Stimulated activated CD4-positive, alpha-beta T cell treated with anti-CD3 and anti-CD28 coated beads, Interleukin-1b, Interleukin-23, amount 100 ng/mL, for 48 hours (primary cell): ENCODE measurements around the gene ASRGL1.

ENCODE experiments used
- DNase-seq: peaks from one replicate; pipeline ENCODE4 v3.0.0-alpha.2; 2020

The ASRGL1 gene

DNA sequence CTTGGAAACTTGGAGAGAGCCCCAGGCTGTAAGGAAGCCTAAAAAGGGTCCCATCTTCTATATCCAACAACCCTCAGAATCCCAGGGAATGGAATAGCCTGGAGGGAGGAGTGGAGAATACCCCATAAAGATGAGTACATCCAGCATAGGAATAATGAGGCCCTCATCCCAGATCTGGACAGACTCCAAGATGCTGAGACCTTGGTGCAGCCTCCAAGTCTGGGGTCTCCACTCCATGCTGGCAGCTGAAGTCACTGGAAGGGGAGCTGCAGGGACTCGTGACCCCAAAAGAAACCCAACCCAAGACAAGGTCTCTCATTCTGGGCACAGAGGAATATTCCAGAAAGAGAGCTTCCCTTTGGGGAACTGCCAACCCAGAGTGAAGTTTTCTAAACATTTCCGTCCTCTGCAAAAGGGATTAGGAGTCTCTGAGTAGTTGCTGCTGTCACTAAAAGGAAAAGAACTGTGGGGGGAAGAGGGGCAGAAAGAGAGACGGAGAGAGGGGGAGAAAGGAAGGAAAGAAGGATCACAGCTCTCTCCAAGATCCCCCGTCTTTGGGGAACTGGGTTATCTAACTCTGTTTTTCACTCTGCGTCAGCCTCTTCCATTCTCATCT is 82.2 kb downstream of the ASRGL1 start:
- DNase-seq, result no peak

DNA sequence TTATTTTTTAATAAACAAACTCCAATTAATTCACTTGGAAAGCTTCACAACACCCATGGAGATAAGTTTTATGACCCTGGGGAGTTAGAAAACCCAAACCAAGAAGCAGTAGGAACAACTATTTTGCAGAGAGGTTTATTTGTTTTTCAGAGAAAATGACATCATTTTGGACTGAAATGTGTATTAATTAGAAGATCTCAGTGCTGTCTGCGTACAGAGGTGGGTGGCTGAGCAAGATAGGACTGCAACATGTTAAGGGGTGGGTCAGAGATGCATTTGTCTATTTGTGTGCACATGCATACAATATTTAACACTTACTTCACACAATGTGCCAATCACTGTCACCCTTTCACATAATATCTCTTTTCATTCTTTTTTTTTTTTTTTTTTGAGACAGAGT is 82.7 kb downstream of the ASRGL1 start:
- no peak for DNase-seq

DNA sequence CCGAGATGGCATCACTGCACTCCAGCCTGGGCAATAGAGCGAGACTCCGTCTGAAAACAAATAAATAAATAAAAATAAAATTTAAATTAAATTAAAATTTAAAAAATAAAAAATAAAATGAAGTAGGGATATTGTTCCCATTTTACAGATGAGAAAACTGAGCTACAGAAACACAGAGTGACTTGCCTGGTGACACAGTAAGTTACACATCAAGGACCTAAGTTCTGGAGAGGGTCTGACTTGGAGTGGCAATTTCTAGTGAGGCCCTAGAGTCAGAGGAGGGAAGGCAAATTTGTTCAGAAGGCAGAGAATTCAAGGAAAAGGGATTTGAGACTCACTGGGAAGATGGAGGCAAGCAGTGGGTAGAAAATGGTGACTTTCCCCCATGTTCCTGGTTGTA is 83.6 kb downstream of the ASRGL1 start:
- DNase-seq, result no peak

DNA sequence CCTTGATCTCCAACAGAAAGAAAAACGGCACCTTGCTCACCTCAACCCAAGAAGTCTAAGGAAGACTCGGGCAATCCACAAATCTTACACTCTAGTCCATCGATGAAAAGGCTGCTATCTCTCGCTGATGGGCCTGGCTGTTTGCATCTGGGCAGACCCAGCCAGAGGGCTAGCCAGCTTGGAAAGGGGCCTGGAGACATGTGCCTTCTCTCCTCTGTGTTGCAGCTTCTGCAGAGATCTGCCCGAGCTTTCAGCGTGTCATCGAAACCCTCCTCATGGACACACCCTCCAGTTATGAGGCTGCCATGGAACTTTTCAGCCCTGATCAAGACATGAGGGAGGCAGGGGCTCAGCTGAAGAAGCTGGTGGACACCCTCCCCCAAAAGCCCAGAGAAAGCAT is 84.7 kb downstream of the ASRGL1 start:
- DNase-seq, result no peak

DNA sequence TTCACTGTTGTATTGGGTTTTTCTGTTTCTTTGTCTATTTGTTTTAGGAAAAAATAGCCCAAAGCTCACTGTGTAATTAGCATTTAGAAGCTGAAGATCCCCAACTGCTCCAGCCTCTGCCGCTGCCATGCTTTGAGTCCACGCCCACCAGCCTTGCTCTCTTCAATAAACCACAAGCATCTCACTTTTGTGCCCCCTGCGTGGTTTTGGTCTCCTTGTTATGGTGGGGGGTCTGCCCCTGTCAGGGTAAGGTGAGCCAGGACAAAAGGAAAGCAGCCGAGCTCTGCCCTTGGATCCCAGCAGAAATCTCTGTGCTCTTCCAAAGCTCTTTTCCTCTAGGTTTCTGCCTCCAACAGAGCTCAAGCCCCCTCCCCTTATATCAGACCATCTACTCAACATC is 85.8 kb downstream of the ASRGL1 start:
- no peak for DNase-seq

DNA sequence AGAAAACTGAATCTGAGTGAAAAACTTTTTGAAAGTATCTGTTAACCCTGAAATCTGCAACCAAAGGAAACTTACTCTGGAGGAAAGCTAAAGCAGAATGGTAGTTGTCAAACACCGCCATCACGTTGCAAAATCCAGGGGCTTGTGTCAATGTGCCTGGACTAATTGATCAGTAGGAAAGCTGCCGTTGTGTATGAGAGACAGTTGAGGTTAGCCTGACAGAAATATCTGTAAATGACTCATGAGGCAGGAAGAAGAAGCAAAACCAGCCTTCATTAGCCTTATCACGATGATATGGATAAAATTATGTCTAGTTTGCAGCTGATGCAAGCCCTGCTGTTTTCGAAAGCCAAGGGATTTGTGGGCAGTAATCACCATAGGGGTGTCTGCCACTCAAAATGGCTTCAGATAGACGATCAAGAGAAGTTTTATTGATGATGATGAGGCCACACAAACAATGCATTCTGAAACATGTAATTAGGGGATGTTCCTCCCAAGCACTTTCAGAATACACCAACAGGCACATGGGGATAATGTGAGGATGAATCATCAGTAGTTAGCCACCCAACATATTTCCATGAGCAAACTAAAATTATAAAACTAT is 90.5 kb downstream of the ASRGL1 start:
- DNase-seq, result peak; percentile 9

DNA sequence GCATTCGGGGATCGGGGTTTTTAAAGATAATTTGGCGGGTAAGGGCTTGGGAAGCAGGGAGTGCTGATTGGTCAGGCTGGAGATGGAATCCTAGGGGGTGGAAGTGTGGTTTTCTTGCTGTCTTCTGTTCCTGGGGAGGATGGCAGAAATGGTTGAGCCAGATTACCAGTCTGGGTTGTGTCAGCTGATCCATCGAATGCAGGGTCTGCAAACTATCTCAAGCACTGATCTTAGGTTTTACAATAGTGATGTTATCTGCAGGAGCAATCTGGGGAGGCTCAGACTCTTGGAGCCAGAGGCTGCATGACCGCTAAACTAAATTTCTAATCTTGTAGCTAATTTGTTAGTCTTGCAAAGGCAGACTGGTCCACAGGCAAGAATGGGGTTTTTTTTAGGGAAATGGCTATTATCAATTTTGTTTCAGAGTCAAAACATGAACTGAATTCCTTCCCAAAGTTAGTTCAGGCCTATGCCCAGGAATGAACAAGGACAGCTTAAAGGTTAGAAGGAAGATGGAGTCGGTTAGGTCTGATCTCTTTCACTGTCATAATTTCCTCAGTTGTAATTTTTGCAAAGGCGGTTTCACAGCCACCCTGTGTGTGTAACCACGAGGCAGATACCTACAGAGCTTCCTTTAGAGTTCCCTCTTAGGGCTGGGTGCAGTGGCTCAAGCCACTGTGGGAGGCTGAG is 91.8 kb downstream of the ASRGL1 start:
- DNase-seq, result no peak

DNA sequence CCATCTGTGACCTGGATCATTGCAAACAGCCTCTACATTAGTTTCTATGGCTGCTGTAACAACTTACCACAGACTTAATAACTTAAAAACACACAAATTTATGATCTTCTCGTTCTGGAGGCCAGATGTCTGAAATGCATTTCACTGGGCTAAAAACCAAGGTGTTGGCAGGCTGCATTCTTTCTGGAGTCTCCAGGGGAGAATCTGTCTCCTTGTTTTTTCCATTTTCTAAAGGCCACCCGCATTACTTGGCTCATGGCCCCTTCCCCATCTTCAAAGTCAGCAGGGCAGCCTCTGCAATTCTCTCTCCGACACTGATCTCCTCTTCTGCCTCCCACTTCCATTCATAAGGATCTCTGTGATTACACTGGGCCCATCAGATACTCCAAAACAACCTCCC is 93.2 kb downstream of the ASRGL1 start:
- DNase-seq, result no peak

DNA sequence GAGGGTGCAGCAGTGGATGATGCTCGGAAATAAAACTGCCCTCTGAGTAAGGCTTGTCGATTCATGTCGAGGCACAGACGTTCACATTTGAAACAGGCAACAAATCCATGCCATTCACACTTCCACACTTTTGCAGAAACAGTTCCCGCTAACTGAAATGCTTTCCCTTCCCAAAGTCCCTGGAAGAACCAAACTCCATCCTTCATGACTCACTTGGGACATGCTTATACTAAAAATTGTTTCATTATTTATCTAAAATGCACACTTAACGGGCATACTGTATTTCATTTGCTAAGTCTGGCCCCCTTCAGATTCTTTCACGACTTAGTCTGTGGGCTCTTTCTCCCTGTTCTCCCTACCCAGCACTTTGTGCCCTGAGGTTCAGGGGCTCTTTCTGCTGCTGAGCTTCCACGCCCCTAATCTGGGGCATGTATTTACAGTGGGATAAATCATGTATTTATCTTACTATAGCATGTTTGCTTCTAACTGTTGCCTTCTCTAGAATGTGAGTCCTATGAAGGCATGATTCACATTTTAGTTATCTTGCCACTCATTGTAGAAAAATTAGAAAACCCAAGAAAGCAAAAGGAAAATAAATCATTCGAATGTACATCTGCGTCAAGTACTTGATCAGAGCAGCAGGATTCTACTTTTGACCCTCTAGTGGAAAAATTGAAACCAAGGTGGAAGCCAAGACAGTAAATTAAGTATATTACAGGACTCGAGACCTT is 94.1 kb downstream of the ASRGL1 start:
- no peak for DNase-seq

DNA sequence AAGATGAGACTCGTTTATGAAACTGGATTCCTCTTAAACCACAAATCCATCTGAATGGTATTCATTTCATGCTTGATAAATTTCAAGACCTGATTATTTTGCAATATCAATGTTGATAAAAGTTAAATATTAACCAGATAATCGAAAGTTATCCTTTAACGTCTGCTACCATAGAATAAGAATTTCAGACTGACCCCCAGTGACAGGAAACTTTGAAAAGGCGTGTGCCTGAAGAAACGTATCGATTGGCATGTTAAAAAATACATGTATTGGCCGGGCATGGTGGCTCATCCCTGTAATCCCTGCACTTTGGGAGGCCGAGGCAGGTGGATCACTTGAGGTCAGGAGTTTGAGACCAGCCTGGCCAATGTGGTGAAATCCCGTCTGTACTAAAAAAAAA is 95.4 kb downstream of the ASRGL1 start:
- DNase-seq, result no peak

DNA sequence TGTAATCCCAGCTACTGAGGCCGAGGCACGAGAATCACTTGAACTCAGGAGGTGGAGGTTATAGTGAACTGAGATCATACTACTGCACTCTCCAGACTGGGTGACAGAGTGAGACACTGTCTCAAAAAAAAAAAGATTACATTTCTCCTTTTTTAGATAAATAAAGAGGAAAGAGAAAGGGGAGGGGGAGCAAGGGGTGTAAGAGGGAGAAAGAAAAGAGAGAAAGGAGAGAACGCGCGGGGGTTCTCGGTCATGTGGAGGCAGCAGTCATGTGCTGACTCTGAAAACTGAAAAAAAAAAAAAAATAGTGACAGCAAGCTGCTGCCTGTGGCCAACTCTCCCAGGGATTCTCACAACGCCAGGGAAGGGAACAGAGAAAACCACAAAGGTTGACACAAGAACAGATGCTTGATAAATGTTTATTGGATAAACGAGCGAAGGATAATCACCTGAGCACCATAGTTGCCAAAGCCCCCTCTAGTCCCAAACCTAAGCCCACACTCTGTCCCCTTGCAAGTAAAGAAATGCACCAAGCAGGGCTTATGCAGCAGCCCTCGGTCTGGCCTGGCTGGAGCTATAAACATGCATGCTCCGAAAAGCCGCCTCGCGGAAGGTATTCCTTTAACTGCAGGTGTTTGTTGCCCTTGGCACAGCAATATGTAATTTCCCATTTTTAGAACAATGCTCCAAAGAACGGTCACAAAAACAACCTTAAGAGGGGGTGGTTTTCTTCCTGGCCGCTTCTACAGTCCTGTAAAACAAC is 96.1 kb downstream of the ASRGL1 start:
- DNase-seq, result no peak

DNA sequence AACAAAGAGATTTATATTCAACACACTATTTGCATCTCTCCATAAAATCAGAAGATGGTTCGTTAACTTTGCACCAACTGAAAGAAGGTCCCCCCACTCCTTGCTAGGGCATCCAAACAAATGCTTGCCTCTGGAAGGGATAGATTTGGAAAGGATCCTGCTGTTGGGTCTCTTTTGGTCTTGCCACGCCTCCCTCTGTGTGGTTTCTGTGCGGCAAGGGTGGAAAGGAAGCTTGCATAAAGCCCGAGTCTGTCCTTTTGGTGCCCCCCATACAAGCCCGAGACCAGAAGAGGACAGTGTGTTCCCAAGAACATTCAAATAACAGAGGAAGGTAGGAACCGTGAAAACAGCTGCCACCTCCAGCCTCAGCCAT is 96.6 kb downstream of the ASRGL1 start:
- no peak for DNase-seq

DNA sequence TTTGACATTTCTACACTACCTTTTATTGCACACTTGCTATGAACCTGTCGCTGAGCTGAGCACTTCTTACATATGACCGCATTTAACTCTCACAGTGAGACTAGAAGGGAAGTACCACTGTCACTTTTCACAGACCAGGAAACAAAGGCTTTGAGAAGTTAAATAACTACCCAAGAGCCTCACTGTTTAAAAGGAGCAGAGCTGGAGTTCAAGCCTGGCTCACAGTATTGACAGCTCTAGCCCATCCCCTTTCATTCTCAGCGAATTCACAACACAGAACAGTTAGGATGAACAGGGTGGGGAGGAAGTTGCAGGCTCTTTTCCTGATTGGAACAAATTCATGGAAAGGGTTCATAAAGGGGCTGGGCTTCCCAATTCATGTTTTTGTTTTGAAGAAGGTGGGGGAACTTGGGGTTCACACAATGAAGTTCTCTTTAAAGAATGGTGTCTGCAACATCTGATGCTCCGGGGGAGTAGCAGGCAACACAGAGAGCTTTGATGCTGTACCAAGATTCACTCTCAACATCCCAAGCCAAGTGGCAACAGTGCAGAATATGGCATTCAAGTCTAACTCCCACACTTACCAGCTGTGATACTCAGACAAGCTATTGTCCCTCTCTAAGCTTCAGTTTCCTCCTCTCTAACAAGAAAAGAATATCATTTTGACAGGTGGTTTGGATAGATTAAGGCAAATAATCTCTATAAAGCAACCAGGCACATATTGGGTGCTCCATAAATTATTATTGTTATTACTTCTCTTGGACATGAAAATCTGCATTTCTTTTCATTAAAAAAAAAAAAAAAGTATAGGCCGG is 98.8 kb downstream of the ASRGL1 start:
- DNase-seq, result no peak

DNA sequence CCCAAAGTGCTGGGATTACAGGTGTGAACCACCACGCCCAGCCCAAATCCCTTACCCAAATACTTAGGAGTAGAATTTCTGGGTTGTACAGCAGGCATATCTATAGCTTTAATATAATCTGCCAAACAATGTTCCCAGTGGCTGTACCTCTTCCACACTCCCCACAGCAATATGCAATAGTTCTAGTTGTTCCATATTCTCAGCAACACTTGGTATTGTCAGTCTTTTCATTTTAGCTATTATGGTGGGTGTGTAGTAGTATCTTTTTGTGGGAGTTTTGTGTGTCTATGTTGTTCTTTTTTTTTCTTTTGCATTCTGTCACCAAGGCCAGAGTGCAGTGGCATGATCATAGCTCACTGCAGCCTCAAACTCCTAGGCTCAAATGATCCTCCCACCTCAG is 100.4 kb downstream of the ASRGL1 start:
- DNase-seq, result no peak

DNA sequence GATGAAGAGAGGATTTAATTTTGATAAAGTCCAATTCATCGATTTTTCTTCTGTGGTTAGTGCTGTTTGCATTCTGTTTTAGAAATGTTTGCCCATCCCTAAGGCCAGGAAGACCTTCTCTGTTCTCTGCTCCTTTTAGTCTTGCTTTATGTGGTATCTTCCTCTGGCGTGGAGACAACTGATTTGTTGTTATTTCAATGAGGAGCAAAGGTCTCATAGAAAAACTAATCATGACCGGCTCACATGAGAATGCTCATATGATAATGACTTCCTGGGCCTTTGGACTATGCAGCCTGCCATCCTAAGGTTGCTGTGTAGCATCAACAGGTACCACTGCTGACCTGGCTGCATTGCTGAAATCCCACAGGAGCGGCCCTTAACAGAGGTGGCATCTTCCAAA is 101.4 kb downstream of the ASRGL1 start:
- DNase-seq, result no peak

DNA sequence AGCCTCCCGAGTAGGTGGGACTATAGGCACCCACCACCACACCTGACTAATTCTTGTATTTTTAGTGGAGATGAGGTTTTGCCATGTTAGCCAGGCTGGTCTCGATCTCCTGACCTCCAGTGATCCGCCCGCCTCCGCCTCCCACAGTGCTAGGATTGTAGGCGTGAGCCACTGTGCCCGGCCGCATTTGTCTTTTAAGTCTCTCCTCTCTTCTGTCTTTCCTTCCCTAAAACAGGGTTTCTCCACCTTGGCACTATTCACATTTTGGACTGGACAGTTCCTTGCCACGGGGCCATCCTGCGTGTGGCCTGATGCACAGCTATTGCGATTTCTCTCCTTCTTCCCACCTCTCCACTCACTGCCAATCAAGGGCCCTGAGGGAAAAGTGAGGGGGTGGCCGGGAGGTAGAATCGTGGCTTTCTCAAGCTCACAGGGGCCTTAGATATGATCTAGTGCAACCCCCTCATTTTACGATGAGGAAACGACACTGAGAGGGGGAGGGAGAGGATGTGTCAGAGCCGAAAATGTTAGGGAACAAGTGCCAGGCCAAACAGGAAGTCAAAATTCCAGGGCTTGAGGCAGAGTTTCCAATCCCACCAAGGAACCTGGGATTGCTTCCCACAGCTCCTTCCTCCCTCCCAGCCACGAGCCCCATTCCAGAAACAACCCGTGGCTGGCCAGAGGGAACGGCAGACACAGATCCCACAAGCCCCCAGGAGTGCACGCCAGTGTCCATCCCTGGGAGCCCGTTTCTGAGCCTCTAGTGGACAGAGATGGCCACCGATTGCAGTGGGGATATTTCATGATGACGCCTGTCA is 102.7 kb downstream of the ASRGL1 start:
- no peak for DNase-seq
